Spleen (tissue), 7 donors: ENCODE measurements around the gene CD8A.

Experiments used
- POLR2A ChIP-seq, 3 donors: fragments of 450-650 bp; IDR thresholded peaks; one replicate each; pipeline ENCODE4 v1.5.1; 2017; ENCODE audit warnings: antibody characterized with exemption in 3 of 3, mild to moderate bottlenecking in 1 of 3
- POLR2AphosphoS5 ChIP-seq, 3 donors: sonication (generic); formaldehyde crosslinking; IDR thresholded peaks; one replicate each; pipeline ENCODE4 v1.5.1; 2017; ENCODE audit warnings: antibody characterized with exemption in 3 of 3
- TF ChIP-seq, protein P1 (sequence below), 11 experiments: fragments of 200-600 bp in 7 of 11; fragments of 450-650 bp in 4 of 11; sonication (generic) in 4 of 11; IDR thresholded peaks in 8 of 11; conservative IDR thresholded peaks in 3 of 11; 1 replicate in 7 of 11; 2 replicates in 4 of 11; pipeline versions ENCODE4 v1.4.0 to v1.8.0; 2016 to 2021; ENCODE audit warnings: antibody characterized with exemption in 11 of 11, inconsistent platforms in 4 of 11, mild to moderate bottlenecking in 1 of 11
- donor health status: DM: no; HTN: no; CAD: no; lungs with moderate emphysema.
- donor health status: DM: no; HTN: no; CAD: no.
- donor health status: DM: no; HTN: no; CAD: no.

DNA sequence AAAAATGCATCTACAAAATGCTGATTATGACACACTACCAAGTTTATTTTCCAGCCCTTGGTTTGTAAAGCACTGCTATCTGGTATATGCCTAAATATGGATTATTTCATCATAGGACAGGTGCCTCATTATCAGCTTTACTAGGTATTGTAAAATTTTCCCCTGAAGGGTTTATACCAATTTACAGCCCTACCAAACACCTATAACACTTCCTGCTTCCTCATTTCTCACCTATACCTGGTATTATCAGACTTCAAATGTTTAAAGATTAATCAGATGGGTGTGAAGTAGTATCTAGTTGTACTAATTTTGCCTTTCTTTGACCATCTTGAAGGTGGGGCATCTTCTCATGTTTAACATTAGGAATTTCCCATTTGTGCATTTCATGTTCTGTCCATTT, 43.8 kb downstream of the CD8A start:
- TF ChIP-seq, protein P1, sequence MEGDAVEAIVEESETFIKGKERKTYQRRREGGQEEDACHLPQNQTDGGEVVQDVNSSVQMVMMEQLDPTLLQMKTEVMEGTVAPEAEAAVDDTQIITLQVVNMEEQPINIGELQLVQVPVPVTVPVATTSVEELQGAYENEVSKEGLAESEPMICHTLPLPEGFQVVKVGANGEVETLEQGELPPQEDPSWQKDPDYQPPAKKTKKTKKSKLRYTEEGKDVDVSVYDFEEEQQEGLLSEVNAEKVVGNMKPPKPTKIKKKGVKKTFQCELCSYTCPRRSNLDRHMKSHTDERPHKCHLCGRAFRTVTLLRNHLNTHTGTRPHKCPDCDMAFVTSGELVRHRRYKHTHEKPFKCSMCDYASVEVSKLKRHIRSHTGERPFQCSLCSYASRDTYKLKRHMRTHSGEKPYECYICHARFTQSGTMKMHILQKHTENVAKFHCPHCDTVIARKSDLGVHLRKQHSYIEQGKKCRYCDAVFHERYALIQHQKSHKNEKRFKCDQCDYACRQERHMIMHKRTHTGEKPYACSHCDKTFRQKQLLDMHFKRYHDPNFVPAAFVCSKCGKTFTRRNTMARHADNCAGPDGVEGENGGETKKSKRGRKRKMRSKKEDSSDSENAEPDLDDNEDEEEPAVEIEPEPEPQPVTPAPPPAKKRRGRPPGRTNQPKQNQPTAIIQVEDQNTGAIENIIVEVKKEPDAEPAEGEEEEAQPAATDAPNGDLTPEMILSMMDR (IDR thresholded peaks at IDR 0.05 in 8 of 11, conservative IDR thresholded peaks at IDR 0.05 in 3 of 11): no peak
- no peak for TF ChIP-seq POLR2AphosphoS5 (IDR thresholded peaks at IDR 0.05)
- no peak for TF ChIP-seq POLR2A (IDR thresholded peaks at IDR 0.05)
